GM10266 (cell line): ENCODE results near the gene ATP2A3.
"Not testable (repeated sequence)": the region's sequence is repeated elsewhere in the genome, so short reads cannot be mapped to it uniquely, and the experiment has no call there.

Experiments used
- DNase-seq: peaks from one replicate; pipeline ENCODE4 v3.0.0; 2012; ENCODE audit errors: extremely low spot score
- CTCF ChIP-seq: IDR thresholded peaks from 2 replicates; pipeline ENCODE4 v1.5.1; 2012; ENCODE audit warnings: mild to moderate bottlenecking, low read depth; ENCODE audit not compliant: control insufficient read depth, insufficient read depth; ENCODE audit errors: missing control alignments

Gene ATP2A3

GRCh38 chr17:4001048-4001590 is 36.9 kb upstream of the ATP2A3 start:
- no peak for DNase-seq
- no peak for TF ChIP-seq CTCF

GRCh38 chr17:3998436-3998835 is 34.2 kb upstream of the ATP2A3 start:
- TF ChIP-seq CTCF, result no peak
- DNase-seq, result no peak

- no peak for DNase-seq
- no peak for TF ChIP-seq CTCF
Measured at GRCh38 chr17:3995067-3995466, 30.8 kb upstream of the ATP2A3 start.

- no peak for DNase-seq
- TF ChIP-seq CTCF, result no peak
Measured at GRCh38 chr17:3994221-3994576, 30.0 kb upstream of the ATP2A3 start.

- TF ChIP-seq CTCF, result no peak
Measured at GRCh38 chr17:3993493-3994220, 29.4 kb upstream of the ATP2A3 start.

GRCh38 chr17:3992370-3992769 is 28.1 kb upstream of the ATP2A3 start:
- TF ChIP-seq CTCF, result no peak
- no peak for DNase-seq

More at GRCh38 chr17:3993493-3994220, 29.4 kb upstream of the ATP2A3 start:
- peak; percentile 77 for DNase-seq

- not testable (repeated sequence) for DNase-seq
Measured at GRCh38 chr17:3991699-3992098, 27.5 kb upstream of the ATP2A3 start.
